Kidney tubule cell (primary cell): ENCODE results near the gene RELN.

ENCODE experiments used
- DNase-seq: peaks from one replicate; pipeline ENCODE4 v3.0.0-alpha.2; 2018; ENCODE audit warnings: low spot score

RELN gene

GRCh38 chr7:103480771-103481170 lies 508.7 kb downstream of the RELN start:
- DNase-seq, result no peak

GRCh38 chr7:103474956-103475355 lies 514.5 kb downstream of the RELN start:
- DNase-seq, result no peak

GRCh38 chr7:103469095-103469948 lies 520.1 kb downstream of the RELN start:
- no peak for DNase-seq

GRCh38 chr7:103466814-103467213 lies 522.6 kb downstream of the RELN start:
- DNase-seq, result no peak

GRCh38 chr7:103462358-103462757 lies 527.1 kb downstream of the RELN start:
- DNase-seq, result no peak

- DNase-seq, result peak; percentile 49
Observed at GRCh38 chr7:103447073-103447960, 542.1 kb downstream of the RELN start.

- peak; percentile 26 for DNase-seq
Observed at GRCh38 chr7:103446049-103446520, 543.4 kb downstream of the RELN start, which contains the start of gene SLC26A5. SLC26A5 (minus strand) TSS chr7:103446207; CDS start chr7:103421514, 24,693 bp downstream.

GRCh38 chr7:103445228-103446048 lies 544.0 kb downstream of the RELN start:
- peak; percentile 13 for DNase-seq

- DNase-seq, result no peak
Observed at GRCh38 chr7:103439661-103440060, 549.8 kb downstream of the RELN start.

- no peak for DNase-seq
Observed at GRCh38 chr7:103437623-103438022, 551.8 kb downstream of the RELN start.

GRCh38 chr7:103432712-103433111 lies 556.7 kb downstream of the RELN start:
- no peak for DNase-seq

GRCh38 chr7:103425177-103425576 lies 564.3 kb downstream of the RELN start:
- no peak for DNase-seq

- DNase-seq, result no peak
Observed at GRCh38 chr7:103423467-103424179, 565.8 kb downstream of the RELN start.
